NT2/D1 (cell line): ENCODE data around the gene MRPS26.

Experiments
- SUZ12 ChIP-seq: IDR thresholded peaks from 2 replicates; pipeline ENCODE4 v1.6.1; 2011; ENCODE audit not compliant: insufficient read length, insufficient read depth; ENCODE audit errors: extremely low read depth
- YY1 ChIP-seq: IDR thresholded peaks from 2 replicates; pipeline ENCODE4 v1.6.1; 2011; ENCODE audit not compliant: insufficient read length, insufficient read depth
- ZNF274 ChIP-seq: IDR thresholded peaks from 2 replicates; pipeline ENCODE4 v1.6.1; 2011; ENCODE audit warnings: mild to moderate bottlenecking, low read depth, low read length

DNA sequence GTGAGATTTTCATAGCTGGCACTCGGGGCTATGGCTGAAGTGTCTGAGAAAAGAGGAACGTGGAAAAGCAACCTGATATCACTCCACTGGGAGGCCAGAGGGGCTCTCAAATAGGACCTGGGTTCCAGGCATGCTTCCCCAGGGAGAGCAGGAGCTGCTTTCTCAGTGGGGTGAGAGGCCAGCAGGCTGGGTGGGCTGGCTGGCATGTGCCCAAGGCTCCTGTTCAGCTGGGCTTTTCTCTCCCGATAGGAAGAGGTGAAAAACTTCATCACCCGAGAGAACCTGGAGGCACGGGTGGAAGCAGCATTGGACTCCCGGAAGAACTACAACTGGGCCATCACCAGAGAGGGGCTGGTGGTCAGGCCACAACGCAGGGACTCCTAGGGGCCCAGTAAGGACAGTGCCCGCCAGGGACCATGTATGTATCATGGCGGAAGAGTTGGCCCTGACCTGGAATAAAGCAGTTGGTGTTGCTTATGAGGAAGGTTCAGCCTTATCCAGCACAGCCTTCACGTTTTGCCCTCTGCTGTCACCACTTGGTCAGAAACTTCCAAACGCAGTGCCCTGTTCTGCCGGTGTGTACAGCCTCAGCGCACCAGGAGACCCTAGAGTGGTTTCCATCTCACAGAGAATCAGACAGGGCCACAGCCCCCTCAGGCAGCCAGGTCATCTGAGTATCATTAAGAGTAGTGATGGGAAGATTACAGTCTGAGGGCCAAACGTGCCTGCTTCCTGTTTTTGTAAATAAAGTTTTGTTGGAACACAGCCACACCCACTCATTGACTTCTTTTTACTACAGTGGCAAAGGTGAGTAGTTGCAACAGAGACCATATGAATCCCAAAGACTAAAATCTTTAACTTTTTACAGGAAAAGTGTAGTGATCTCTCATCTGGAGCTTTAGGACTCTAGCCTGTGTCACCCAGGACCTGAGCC, 1.9 kb downstream of the MRPS26 start:
- TF ChIP-seq SUZ12 (no peak), YY1 (no peak), ZNF274 (no peak)
